HG02588 (cell line): ENCODE measurements around the gene BIRC3.

Experiments
- ATAC-seq: cut with Tn5 transposase; IDR thresholded peaks from one replicate; pipeline ENCODE4 v1.9.1; 2021; ENCODE audit warnings: mild to moderate bottlenecking, moderate library complexity; ENCODE audit not compliant: unreplicated experiment

The BIRC3 gene

GRCh38 chr11:102322560-102322959, 5.3 kb downstream of the BIRC3 start:
- ATAC-seq = no peak

GRCh38 chr11:102323542-102324251, 6.4 kb downstream of the BIRC3 start:
- no peak for ATAC-seq

GRCh38 chr11:102325088-102325487, 7.8 kb downstream of the BIRC3 start:
- no peak for ATAC-seq

- ATAC-seq = no peak
Measured at GRCh38 chr11:102328748-102329147, 11.5 kb downstream of the BIRC3 start.

GRCh38 chr11:102330231-102330630, 12.9 kb downstream of the BIRC3 start:
- no peak for ATAC-seq

- no peak for ATAC-seq
Measured at GRCh38 chr11:102331341-102331740, 14.1 kb downstream of the BIRC3 start.

- ATAC-seq = no peak
Measured at GRCh38 chr11:102332611-102332994, 15.3 kb downstream of the BIRC3 start.

- ATAC-seq = no peak
Measured at GRCh38 chr11:102338479-102339010, 21.3 kb downstream of the BIRC3 start.

GRCh38 chr11:102341311-102341710, 24.0 kb downstream of the BIRC3 start:
- peak; percentile 3 for ATAC-seq

GRCh38 chr11:102341844-102342318, 24.6 kb downstream of the BIRC3 start:
- peak; percentile 41 for ATAC-seq

- ATAC-seq = no peak
Measured at GRCh38 chr11:102343809-102344208, 26.5 kb downstream of the BIRC3 start.

- ATAC-seq = no peak
Measured at GRCh38 chr11:102345904-102346303, 28.6 kb downstream of the BIRC3 start.

GRCh38 chr11:102346456-102346747, 29.1 kb downstream of the BIRC3 start:
- ATAC-seq = no peak

- peak; percentile 86 for ATAC-seq
Measured at GRCh38 chr11:102346748-102347461, 29.6 kb downstream of the BIRC3 start, which contains the start of gene BIRC2. TSS of gene BIRC2 (plus strand) at chr11:102347214. CDS start at chr11:102349855, 2,641 bp downstream.

- peak; percentile 11 for ATAC-seq
Measured at GRCh38 chr11:102347462-102348370, 30.4 kb downstream of the BIRC3 start.

- ATAC-seq = no peak
Measured at GRCh38 chr11:102357116-102357515, 39.8 kb downstream of the BIRC3 start.

- no peak for ATAC-seq
Measured at GRCh38 chr11:102359372-102359771, 42.1 kb downstream of the BIRC3 start.

- no peak for ATAC-seq
Measured at GRCh38 chr11:102360681-102361080, 43.4 kb downstream of the BIRC3 start.

GRCh38 chr11:102361086-102362031, 44.1 kb downstream of the BIRC3 start:
- peak; percentile 76 for ATAC-seq

GRCh38 chr11:102364991-102365390, 47.7 kb downstream of the BIRC3 start:
- no peak for ATAC-seq
